Peyer's patch (tissue), 4 donors: ENCODE measurements around the gene GRAMD4.

Experiments
- CTCF ChIP-seq, 6 experiments: fragments of 450-650 bp in 4 of 6; fragments of 200-600 bp in 2 of 6; sonication (generic) in 1 of 6; IDR thresholded peaks; one replicate each; pipeline ENCODE4 v1.5.1; 2017 to 2019; ENCODE audit warnings: antibody characterized with exemption in 6 of 6, mild to moderate bottlenecking in 3 of 6, moderate library complexity in 1 of 6
- POLR2A ChIP-seq, 2 donors: fragments of 450-650 bp; IDR thresholded peaks; one replicate each; pipeline ENCODE4 v1.5.1; 2017; ENCODE audit warnings: antibody characterized with exemption in 2 of 2, mild to moderate bottlenecking in 2 of 2, moderate library complexity in 2 of 2

- no peak for TF ChIP-seq CTCF (IDR thresholded peaks at IDR 0.05)
- TF ChIP-seq POLR2A (IDR thresholded peaks at IDR 0.05) = no peak
Measured at GRCh38 chr22:46673662-46674236, 53.6 kb downstream of the GRAMD4 start.
